Upper lobe of left lung (tissue), 4 donors: ENCODE results near the gene PCCA.
"Not testable (repeated sequence)": the region's sequence is repeated elsewhere in the genome, so short reads cannot be mapped to it uniquely, and the experiment has no call there.

Experiments
- CTCF ChIP-seq, 6 experiments: fragments of 450-650 bp in 4 of 6; fragments of 200-600 bp in 2 of 6; sonication (generic) in 2 of 6; IDR thresholded peaks; one replicate each; pipeline ENCODE4 v1.5.1; 2016 to 2019; ENCODE audit warnings: antibody characterized with exemption in 6 of 6
- POLR2AphosphoS5 ChIP-seq, 2 donors: sonication (generic); formaldehyde crosslinking; IDR thresholded peaks; one replicate each; pipeline ENCODE4 v1.5.1; 2017; ENCODE audit warnings: antibody characterized with exemption in 2 of 2

DNA sequence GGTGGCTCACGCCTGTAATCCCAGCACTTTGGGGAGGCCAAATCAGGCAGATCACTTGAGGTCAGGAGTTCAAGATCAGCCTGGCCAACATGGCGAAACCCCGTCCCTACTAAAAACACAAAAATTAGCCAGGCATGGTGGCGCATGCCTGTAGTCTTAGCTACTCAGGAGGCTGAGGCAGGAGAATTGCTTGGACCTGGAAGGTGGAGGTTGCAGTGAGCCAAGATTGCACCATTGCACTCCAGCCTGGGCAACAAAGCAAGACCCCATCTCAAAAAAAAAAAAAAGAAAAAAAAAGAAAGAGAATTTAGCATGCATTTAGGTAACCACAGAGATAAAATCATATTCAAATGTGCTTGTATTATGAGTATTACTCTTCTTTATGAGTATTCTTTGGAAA, 85.6 kb downstream of the PCCA start:
- TF ChIP-seq CTCF, POLR2AphosphoS5 (IDR thresholded peaks at IDR 0.05): not testable (repeated sequence)
